ENCODE measurements around the gene EGLN3.
"Not testable (repeated sequence)": the region's sequence is repeated elsewhere in the genome, so short reads cannot be mapped to it uniquely, and the experiment has no call there.

The EGLN3 gene

DNA sequence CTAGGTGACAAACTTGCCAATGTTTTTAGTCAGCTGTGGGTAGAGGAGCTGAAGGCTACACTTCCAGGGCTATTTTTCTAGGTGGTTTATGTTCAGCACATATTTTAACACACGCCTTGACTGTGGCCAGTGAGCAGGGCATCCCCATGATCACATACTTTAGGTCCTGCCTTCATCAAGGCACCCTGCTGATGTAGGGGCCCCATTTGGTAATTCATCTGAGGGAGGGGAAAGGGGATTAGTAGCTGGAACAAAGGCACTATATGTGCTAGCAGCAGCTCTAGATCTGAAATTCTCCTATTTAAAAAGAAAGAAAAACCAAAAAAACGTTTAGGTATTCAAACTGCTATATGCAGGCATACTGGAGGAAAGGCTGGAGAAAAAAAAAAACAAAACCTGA is 14.5 kb downstream of the EGLN3 start:
- no peak for DNase-seq (ENCODE audit: low read depth in 3 of 3)

DNA sequence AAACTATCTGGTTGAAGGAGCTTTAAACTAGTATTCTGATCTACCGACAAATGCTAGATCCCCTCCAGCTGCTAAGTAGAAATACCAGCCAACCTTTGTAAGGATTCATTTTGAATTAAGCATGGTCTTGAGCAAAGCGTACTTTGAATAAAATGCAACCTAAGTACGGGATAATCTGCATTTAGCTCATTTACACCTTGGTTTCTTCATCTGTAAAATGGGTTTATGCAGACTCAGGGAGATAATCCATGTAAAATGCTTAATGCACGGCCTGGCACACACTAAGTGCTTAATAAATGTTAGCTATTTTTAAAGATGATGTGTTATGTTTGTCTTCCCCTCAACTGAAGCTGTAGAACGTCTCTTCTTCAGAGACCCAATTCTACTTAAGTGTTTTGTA is 15.9 kb downstream of the EGLN3 start:
- DNase-seq (ENCODE audit: low read depth in 3 of 3): no peak

- no peak for DNase-seq (ENCODE audit: low read depth in 3 of 3)
These were observed 16.7 kb downstream of the EGLN3 start for GRCh38 chr14:33934043-33934750.

DNA sequence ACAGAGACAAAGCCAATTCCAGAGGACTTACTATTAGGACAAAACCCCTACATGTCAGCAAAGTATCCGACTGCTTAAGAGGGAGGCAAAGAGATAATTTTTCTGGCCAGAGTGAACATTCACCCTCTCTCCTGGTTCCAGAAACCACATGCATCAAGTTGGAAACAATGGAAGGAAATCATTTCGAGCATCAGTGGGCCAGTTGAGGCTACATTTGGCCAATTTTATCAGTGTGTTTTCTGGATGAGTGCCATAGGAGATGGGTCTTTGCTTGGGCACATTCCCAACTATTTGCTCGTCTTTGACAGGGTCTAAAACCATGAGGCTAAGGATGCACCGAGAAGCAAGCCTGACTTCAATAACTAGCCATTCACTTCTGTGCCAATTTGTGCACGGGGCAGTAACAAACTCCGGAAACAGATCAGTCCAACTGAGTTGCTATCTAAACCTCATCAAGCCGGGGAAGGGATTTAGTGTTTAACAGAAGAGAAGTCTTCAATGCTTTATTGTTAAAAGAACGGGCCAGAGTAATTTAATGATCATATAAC is 17.4 kb downstream of the EGLN3 start:
- no peak for DNase-seq (ENCODE audit: low read depth in 3 of 3)

GRCh38 chr14:33932576-33933345 is 18.1 kb downstream of the EGLN3 start:
- no peak for DNase-seq (ENCODE audit: low read depth in 3 of 3)

- DNase-seq (ENCODE audit: low read depth in 3 of 3): no peak
These were observed 18.8 kb downstream of the EGLN3 start for GRCh38 chr14:33932033-33932432.

GRCh38 chr14:33931461-33931860 is 19.4 kb downstream of the EGLN3 start:
- DNase-seq (ENCODE audit: low read depth in 3 of 3): no peak

DNA sequence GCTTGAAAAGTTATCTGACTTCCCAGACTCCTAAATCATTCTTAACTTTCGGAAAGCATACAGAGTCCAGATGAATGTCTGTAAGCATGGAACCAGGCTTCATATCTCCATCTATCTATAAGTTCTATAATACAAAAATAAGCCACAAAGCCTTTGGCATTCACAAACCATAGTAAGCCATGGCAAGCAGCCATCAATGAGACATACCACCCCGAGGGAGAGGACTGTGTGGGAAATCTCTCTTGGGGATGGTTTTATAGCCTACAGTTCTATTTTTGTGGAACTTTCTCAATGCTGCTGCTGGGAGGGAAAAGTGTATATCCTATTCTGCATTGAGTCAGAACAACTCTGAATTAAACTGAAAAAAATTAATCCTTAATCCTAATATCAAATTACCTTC is 20.4 kb downstream of the EGLN3 start:
- no peak for DNase-seq (ENCODE audit: low read depth in 3 of 3)

DNA sequence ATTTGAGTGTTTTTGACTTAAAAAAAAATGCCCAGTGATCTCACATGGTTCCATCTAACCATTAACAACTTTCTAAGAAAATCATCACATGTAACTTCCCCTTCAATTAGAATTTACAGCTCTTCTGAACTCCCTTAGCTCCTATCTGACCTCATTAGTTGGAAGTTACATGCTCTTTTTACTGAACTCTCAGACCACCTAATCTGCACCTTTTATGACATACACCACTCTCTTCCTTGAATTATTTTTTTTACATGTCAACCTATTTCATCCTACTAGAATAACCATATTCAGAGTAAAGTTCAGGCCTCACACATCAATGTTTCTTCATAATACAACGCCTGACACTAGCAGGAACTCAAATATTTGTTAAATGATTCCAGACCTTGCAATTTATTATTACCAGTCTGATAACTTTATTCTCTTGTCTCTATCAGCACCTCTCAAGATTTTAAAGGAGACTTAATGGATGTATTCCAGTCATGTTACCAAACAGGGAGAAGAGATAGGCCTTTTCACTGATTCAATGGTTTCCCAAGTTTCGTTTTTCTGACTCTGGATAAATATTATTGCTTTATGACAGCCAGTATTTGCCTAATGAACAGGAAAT is 21.0 kb downstream of the EGLN3 start:
- DNase-seq (ENCODE audit: low read depth in 3 of 3): no peak

- DNase-seq (ENCODE audit: low read depth in 3 of 3): no peak
These were observed 22.0 kb downstream of the EGLN3 start for GRCh38 chr14:33928895-33929294.

DNA sequence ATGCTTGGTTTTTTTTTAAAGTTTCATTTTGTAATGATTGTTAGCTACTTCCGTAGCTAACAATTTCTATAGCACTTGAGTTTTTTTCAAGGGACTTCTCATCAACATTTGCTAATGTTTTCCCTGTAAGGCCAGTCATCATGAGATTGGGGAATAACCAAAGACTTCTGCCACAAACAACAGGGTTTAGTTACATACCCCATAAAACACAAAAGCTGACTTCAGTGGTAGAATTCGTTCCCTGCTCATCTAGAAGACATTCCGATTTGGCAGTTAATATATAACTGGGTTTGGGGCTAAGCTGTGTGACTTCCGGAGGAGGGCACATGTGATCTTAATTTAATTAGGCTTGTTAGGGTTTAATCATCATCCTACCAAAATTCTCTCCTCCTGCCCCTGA is 22.9 kb downstream of the EGLN3 start:
- no peak for DNase-seq (ENCODE audit: low read depth in 3 of 3)

DNA sequence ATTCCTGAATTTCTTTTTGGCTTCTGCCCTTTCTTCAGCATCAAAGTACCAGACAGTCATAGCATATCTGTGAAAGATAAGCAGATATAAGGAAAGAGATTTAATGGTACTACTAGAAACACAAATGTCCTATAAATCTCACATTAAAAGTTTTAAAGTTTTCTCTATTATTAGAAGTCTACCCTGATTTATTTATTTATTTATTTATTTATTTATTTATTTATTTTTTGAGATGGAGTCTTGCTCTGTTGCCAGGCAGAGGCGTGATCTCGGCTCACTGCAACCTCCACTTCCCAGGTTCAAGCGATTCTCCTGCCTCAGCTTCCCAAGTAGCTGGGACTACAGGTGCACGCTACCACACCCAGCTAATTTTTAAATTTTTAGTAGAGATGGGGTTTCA is 23.9 kb downstream of the EGLN3 start:
- DNase-seq (ENCODE audit: low read depth in 3 of 3): not testable (repeated sequence)

GRCh38 chr14:33925946-33926345 is 24.9 kb downstream of the EGLN3 start:
- DNase-seq (ENCODE audit: low read depth in 3 of 3): no peak

DNA sequence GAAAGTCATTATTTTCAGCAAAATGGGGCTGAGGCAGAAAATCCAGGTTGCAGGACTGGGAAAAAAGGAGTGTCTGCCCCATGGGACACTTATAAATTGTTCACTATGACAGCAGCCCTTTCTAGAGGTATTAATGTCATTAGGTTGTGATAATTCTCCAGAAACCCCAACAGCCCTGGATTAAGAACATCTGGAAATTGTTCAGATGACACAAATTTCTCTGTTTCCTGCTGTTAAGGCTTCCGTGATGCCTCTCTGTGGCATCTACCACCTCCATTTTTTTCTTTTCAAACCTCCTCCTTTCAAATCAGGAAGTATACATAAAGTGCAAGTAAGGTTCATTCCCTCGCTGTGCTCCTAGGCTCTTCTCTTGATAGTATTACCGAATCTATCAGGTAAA is 25.6 kb downstream of the EGLN3 start:
- DNase-seq (ENCODE audit: low read depth in 3 of 3): no peak

- no peak for DNase-seq (ENCODE audit: low read depth in 3 of 3)
These were observed 26.2 kb downstream of the EGLN3 start for GRCh38 chr14:33924566-33925100.

GRCh38 chr14:33922125-33922524 is 28.7 kb downstream of the EGLN3 start:
- no peak for DNase-seq (ENCODE audit: low read depth in 3 of 3)

DNA sequence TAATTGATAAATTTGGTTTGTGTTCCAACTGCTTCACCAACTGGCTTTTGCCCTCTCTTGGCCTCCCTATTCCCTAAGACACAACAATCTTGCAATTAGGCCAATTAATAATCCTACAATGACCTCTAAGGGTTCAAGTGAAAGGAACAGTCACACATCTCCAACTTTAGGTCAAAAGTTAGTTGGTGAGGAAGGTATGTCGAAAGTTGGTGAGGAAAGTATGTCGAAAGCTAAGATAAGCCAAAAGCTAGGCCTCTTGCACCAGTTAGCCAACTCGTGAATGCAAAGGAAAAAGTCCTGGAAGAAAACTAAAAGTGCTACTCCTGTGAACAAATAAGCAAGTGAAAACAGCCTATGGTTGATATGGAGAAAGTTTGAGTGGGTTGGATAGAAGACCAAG is 32.6 kb downstream of the EGLN3 start:
- no peak for DNase-seq (ENCODE audit: low read depth in 3 of 3)

GRCh38 chr14:33917661-33918060 is 33.2 kb downstream of the EGLN3 start:
- no peak for DNase-seq (ENCODE audit: low read depth in 3 of 3)

DNA sequence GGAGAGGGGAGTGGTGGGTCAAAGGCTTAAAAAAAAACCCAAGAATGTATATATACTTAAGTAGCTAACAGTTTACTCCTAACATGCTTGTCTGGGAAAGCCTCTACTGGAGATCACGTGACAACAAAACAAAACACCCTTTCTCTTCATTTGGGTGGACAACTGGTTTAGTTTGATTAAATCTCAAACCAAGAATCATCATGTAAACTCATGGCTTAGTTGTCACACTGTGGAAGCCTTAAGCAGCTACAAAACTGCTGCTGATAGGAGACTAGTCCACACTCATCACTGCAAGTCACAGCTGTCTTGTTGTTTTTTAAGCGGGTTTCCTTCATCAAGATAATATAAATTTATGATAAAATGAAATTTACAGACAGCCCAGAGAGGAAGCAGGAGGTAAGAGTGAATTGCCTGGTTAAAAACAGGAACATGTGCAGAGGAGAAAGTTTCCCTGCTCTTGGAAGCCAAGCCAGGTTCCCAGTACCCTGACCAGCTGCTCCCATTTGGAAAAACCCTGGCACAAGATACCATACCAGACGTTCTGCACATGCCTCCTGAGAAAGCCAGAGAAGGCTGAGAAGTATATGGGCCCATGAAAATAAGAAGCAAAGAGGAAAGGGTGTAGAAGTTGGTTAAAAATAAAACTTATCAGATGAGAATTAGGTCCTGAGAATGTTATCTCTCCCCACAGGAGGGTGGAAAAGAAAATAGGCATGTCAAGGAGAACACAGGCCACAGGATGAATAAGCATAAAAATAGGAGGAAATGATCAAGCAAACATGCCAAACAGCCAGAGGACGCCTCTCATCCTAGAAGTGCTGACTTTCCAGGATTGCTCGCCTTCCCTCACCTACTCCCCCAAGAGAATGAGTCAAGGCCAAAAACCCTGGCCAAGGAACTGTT is 34.0 kb downstream of the EGLN3 start:
- no peak for DNase-seq (ENCODE audit: low read depth in 3 of 3)

DNA sequence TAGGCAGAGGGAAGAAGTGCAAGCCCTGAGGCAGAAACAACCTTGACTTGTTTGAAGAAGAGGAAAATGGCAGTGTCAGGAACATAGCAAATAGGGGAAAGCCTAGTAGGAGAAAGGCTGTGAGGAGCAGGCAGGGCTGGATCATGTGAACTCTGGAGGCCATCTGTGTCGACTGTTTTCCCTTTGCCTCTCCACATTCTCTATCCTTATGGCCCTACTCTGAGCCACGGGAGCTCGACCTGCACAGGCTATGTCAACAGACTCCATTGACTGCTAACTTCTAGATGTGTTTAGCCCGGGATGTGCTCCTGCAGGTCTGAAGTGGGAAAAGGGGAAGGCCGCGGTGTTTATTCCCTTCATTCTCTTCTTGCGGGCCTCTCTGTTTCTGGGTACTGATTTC is 35.2 kb downstream of the EGLN3 start:
- DNase-seq (ENCODE audit: low read depth in 3 of 3): no peak

Data from stimulated activated CD4-positive, alpha-beta T cell treated with anti-CD3 and anti-CD28 coated beads, TNF-alpha, amount 100 ng/mL, for 24 hours (primary cell).